Measurements from ENCODE around the gene ZMYND8.
"Not testable (repeated sequence)": the region's sequence is repeated elsewhere in the genome, so short reads cannot be mapped to it uniquely, and the experiment has no call there.

Gene ZMYND8

DNA sequence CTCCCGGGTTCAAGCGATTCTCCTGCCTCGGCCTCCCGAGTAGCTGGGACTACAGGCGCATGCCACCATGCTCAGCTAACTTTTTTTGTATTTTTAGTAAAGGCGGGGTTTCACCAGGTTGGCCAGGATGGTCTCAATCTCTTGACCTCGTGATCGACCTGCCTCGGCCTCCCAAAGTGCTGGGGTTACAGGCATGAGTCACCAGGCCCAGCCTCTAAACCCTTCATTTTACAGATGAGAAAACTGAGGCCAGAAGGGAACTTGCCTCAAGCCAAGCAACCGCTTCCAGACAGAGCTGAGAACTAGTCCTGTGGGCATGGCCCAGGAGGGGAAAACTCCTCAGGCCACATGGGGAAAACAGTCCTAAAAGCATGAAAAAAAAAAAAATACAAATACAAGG, 47.1 kb downstream of the ZMYND8 start:
- TF ChIP-seq, protein P1, sequence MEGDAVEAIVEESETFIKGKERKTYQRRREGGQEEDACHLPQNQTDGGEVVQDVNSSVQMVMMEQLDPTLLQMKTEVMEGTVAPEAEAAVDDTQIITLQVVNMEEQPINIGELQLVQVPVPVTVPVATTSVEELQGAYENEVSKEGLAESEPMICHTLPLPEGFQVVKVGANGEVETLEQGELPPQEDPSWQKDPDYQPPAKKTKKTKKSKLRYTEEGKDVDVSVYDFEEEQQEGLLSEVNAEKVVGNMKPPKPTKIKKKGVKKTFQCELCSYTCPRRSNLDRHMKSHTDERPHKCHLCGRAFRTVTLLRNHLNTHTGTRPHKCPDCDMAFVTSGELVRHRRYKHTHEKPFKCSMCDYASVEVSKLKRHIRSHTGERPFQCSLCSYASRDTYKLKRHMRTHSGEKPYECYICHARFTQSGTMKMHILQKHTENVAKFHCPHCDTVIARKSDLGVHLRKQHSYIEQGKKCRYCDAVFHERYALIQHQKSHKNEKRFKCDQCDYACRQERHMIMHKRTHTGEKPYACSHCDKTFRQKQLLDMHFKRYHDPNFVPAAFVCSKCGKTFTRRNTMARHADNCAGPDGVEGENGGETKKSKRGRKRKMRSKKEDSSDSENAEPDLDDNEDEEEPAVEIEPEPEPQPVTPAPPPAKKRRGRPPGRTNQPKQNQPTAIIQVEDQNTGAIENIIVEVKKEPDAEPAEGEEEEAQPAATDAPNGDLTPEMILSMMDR (conservative IDR thresholded peaks at IDR 0.05; ENCODE audit: control insufficient read depth, insufficient read depth, low read depth, low read length): no peak
- no peak overlapping the region for H3K4me3 ChIP-seq (ENCODE audit: control insufficient read depth, low read depth, low read length)
- DNase-seq (ENCODE audit: low read depth): no peak

DNA sequence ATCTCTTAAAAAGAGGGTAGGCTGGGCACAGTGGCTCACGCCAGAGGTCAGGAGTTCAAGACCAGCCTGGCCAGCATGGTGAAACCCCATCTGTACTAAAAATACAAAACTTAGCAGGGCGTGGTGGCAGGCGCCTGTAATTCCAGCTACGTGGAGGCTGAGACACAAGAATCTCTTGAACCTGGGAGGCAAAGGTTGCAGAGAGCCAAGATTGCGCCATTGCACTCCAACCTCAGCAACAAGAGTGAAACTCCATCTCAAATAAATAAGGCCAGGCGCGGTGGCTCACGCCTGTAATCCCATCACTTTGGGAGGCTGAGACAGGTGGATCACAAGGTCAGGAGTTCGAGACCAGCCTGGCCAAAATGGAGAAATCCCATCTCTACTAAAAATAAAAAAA, 48.9 kb downstream of the ZMYND8 start:
- H3K4me3 ChIP-seq (ENCODE audit: control insufficient read depth, low read depth, low read length); DNase-seq (ENCODE audit: low read depth): not testable (repeated sequence)

DNA sequence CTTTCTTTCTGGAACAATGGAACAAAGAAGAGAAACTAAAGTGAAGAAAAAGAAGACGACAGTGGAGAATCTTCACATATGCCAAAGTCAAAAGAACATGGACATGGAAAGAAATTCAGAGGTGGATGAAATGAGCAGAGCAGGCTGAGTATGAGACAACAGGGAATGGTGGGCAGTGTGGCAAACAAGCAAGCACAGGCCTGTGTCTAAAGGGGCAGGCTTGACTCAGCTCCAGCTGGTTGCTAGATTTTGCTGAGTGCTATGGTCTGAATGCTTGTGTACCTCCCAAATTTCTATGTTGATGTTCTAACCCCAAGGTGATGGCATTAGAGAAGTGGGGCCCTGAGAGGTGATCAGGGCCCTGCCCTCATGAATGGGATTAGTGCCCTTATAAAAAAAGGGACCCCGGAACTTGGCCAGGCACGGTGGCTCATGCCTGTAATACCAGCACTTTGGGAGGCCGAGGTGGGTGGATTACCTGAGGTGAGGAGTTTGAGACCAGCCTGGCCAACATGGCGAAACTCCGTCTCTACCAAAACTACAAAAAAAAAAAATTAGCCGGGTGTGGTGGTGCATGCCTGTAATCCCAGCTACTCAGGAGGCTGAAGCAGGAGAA, 49.6 kb downstream of the ZMYND8 start:
- H3K4me3 ChIP-seq (ENCODE audit: control insufficient read depth, low read depth, low read length): no peak overlapping the region
- no peak for DNase-seq (ENCODE audit: low read depth)
- TF ChIP-seq, protein P1 (conservative IDR thresholded peaks at IDR 0.05; ENCODE audit: control insufficient read depth, insufficient read depth, low read depth, low read length): no peak

DNA sequence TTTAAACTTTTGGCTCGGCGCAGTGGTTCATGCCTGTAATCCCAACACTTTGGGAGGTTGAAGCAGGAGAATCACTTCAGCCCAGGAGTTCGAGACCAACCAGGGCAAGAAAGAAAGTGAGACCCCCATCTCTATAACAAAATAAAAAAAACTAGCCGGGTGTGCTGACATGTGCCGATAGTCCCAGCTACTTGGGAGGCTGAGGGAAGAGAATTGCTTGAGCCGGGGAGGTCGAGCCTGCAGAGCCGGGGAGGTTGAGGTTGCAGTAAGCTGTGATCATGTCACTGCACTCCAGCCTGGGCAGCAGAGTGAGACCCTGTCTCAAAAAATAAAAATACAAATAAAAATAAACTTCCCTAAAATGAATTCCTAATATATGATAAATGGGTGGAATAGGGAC, 50.4 kb downstream of the ZMYND8 start:
- TF ChIP-seq, protein P1 (conservative IDR thresholded peaks at IDR 0.05; ENCODE audit: control insufficient read depth, insufficient read depth, low read depth, low read length): no peak

DNA sequence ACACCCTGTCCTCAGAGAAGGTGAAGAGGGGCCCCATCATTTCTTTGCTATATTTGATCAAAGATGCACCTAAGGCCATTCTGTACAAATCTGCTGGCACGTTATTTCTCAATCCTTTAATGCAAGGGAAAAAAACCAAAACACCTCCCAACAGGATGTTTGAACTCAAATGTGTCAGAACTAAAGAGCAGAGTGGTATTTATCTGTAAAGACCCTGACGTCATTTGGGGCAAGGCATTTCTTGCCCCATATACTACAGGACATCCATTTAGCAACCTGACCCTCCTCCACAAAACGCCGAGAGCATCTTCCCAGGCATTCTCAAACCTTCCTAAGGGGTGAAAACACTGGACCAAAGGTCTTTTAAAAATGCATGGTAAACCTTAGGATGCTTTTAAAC, 50.8 kb downstream of the ZMYND8 start:
- DNase-seq (ENCODE audit: low read depth): peak; percentile 37
- no peak overlapping the region for H3K4me3 ChIP-seq (ENCODE audit: control insufficient read depth, low read depth, low read length)
- TF ChIP-seq, protein P1 (conservative IDR thresholded peaks at IDR 0.05; ENCODE audit: control insufficient read depth, insufficient read depth, low read depth, low read length): no peak

More for the DNA sequence above, 50.4 kb downstream of the ZMYND8 start:
- no peak for DNase-seq (ENCODE audit: low read depth)
- no peak overlapping the region for H3K4me3 ChIP-seq (ENCODE audit: control insufficient read depth, low read depth, low read length)

DNA sequence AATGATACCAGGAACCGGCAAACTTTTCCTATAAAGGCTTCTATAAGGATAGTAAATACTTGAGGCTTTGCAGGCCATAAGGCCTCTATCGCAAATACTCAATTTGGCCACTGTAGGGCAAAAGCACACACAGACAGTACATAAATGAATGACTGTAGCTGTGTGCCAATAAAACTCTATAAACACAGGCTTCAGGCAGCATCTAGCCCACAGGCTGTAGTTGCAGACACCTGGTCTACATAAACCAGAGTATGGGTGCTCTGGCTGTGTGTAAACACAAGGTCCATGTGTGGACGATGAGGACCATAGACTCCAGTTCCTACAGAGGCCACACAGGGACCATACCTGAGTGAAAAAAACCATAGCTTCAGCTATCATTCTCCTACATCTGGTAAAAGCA, 52.2 kb downstream of the ZMYND8 start:
- peak; percentile 35 for DNase-seq (ENCODE audit: low read depth)
- TF ChIP-seq, protein P1 (conservative IDR thresholded peaks at IDR 0.05; ENCODE audit: control insufficient read depth, insufficient read depth, low read depth, low read length): no peak
- H3K4me3 ChIP-seq (ENCODE audit: control insufficient read depth, low read depth, low read length): no peak overlapping the region

DNA sequence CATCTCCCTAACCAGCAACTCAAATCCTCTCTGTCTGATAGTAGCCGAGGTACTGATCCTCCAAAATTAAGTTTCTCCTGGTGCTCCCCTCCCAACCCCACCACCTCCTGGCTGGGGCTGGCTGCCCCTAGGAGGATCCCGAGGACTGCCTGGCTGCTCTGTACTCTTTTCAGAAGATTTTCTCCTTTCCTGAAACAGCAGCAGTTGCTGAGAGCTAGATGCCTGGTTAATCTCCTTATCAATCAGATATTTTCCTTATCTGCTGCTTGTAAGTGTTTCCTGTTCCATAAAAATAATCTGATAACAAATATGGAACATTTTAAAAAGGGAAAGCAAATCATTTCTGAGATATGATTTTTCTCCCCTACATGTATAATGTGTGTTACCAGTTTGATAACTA, 52.8 kb downstream of the ZMYND8 start:
- no peak for DNase-seq (ENCODE audit: low read depth)
- H3K4me3 ChIP-seq (ENCODE audit: control insufficient read depth, low read depth, low read length): no peak overlapping the region
- TF ChIP-seq, protein P1 (conservative IDR thresholded peaks at IDR 0.05; ENCODE audit: control insufficient read depth, insufficient read depth, low read depth, low read length): no peak
